ENCODE results near the gene NXPH1. TPM values are rescaled to one million over a fixed set of nuclear protein-coding genes. Genes with fewer than 3 reads are reported as not detected.

Gene NXPH1
- total RNA-seq, result not detected in 2 replicates

GRCh38 chr7:8433477-8434289 lies at the start of gene NXPH1:
Gene NXPH1, plus strand, starts transcription at chr7:8433609.

Other genes with a start within 250 kb of the NXPH1 start
- gene ICA1, start 171.4 kb upstream of the NXPH1 start, total RNA-seq, result 15.4 and 29.2 TPM in 2 replicates